Esophagus muscularis mucosa (tissue), 4 donors: Measurements from ENCODE around the gene MAP1LC3B2. TPM values are rescaled to one million over a fixed set of nuclear protein-coding genes. Genes with fewer than 3 reads are reported as not detected.

Experiments
- DNase-seq: peaks from one replicate; pipeline ENCODE4 v3.0.0-alpha.2; 2017; ENCODE audit errors: extremely low spot score
- H3K27ac ChIP-seq, 4 donors: fragments of 200-600 bp; sonication (generic); replicated peaks in 1 of 4; 1 replicate in 3 of 4; 2 replicates in 1 of 4; pipeline ENCODE4 v1.5.1; 2016 to 2019; ENCODE audit warnings: mild to moderate bottlenecking in 1 of 4
- H3K27me3 ChIP-seq, 4 donors: fragments of 200-600 bp; sonication (generic); one replicate each; pipeline versions ENCODE4 v1.5.1 to v1.6.0; 2016 to 2019
- H3K36me3 ChIP-seq, 4 donors: fragments of 200-600 bp; sonication (generic); one replicate each; pipeline ENCODE4 v1.5.1; 2016 to 2019
- H3K4me1 ChIP-seq, 4 donors: fragments of 200-600 bp; sonication (generic); one replicate each; pipeline ENCODE4 v1.5.1; 2016 to 2019
- H3K4me3 ChIP-seq, 4 donors: fragments of 200-600 bp; sonication (generic); 1 replicate in 2 of 4; 2 replicates in 2 of 4; pipeline ENCODE4 v1.5.1; 2016 to 2019; ENCODE audit warnings: mild to moderate bottlenecking in 4 of 4, moderate library complexity in 1 of 4
- H3K9me3 ChIP-seq, 4 donors: fragments of 200-600 bp; sonication (generic); 1 replicate in 3 of 4; 2 replicates in 1 of 4; pipeline ENCODE4 v1.5.1; 2016 to 2019
- CTCF ChIP-seq, 3 experiments: fragments of 200-600 bp in 2 of 3; fragments of 450-650 bp in 1 of 3; sonication (generic) in 2 of 3; IDR thresholded peaks; one replicate each; pipeline ENCODE4 v1.5.1; 2017 to 2019; ENCODE audit warnings: antibody characterized with exemption in 3 of 3, mild to moderate bottlenecking in 2 of 3, moderate library complexity in 1 of 3
- EP300 ChIP-seq: sonication (generic); formaldehyde crosslinking; IDR thresholded peaks from one replicate; pipeline ENCODE4 v1.6.1; 2017; ENCODE audit warnings: antibody characterized with exemption
- POLR2A ChIP-seq: fragments of 450-650 bp; IDR thresholded peaks from one replicate; pipeline ENCODE4 v1.6.1; 2017; ENCODE audit warnings: antibody characterized with exemption, moderate library complexity, mild to moderate bottlenecking, low read depth
- POLR2AphosphoS5 ChIP-seq, 2 donors: sonication (generic); formaldehyde crosslinking; IDR thresholded peaks; one replicate each; pipeline ENCODE4 v1.6.1; 2017; ENCODE audit warnings: antibody characterized with exemption in 2 of 2
- WGBS: methylation state at CpG from one replicate; pipeline ENCODE4 v1.1.5; 2018; 5-methylcytosine and 5-hydroxymethylcytosine counted together
- intact Hi-C: fragments of 100-400 bp; cut with DNase I; formaldehyde crosslinking; loops from one replicate; pipeline ENCODE4 v1.15.1; 2023
- total RNA-seq, 4 donors: library from RNA; depleted of rRNA; stranded (reverse); fragments of >200 nt; gene quantifications; one replicate each; pipeline versions ENCODE4 v1.1.0 to v1.2.1, GENCODE V29; 2016

MAP1LC3B2 gene
- total RNA-seq, 4 donors from 2014 or later: 0.83 to 3.0 (median 1.8) TPM; not detected in 1

- Histone ChIP-seq H3K27ac (peak overlapping the region in 3 of 4 donors; percentile 85 to 89 (median 87)), H3K36me3 (no peaks in the 10 kb centered on the region), H3K4me3 (no peak overlapping the region), H3K27me3 (no peaks in the 10 kb centered on the region), H3K4me1 (peaks cover 26 to 48% (median 41%) of the 10 kb centered on the region in 4 donors), H3K9me3 (no peaks in the 10 kb centered on the region)
- no peak for TF ChIP-seq EP300
- no peak for TF ChIP-seq POLR2AphosphoS5 (IDR thresholded peaks at IDR 0.05)
- TF ChIP-seq POLR2A: no peak
- intact Hi-C loops: loop anchor here (2.0 to 10.0 kb wide), 3 partner anchors 143 to 321 kb away; partner anchors contain the start of gene MED13L
- WGBS: 56% methylated on average over 1 of the region's 1 CpG
- DNase-seq: no peak
These were observed 38.7 kb downstream of the MAP1LC3B2 start for GRCh38 chr12:116597886-116598285.

DNA sequence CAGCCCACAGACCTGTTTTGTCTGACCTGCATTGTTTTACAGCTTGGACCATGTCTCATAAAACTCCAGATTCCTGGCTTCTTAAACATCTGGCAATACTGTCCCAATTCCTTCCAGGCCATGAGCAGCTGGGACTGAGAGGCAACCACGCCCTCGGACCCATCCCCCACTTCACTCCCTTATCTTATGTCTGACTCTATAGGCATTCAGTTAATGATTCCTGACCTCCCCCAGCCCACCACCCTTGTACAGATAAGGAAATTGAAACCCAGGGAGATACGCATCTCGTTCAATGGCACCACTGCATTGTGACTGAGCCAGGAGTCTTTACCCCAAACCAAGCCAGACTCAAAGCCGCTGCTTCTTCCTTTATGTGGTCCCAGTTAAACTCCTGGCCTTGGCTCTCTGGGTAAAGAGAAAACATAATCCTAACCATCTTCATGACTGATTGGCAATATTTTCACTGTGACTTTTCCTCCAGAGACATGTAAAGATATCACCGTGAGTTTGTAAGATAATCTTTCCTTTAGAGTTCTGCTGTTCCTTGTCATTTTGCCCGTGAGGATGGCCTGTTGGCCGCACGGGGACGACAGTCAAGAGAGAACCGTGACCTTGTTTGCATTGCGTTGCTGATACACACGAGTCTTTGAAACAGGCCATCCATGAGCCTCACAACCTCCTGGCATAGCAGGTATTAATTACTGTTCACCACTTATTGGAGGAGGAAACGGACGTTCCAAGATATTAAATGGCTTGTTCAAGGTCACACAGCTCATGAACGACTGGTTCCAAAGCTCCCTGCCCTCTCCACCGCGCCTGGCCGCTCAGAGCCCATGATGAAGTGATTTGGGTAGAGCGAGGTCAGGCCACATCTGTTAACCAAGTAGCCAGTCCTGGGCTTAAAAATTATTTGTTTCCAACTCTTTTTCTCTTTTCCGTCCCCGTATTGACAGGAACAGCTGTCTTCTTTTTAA, 39.4 kb downstream of the MAP1LC3B2 start:
- TF ChIP-seq POLR2A (no peak), POLR2AphosphoS5 (IDR thresholded peaks at IDR 0.05) (no peak)
- DNase-seq: no peak
- WGBS: 65% methylated on average over 20 of the region's 22 CpGs
- H3K4me3 ChIP-seq: peak overlapping the region; percentile 44 to 53 (median 48)
- H3K27me3 ChIP-seq: no peaks in the 10 kb centered on the region
- intact Hi-C loops: loop anchor here (2.0 to 10.0 kb wide), 3 partner anchors 144 to 322 kb away; partner anchors contain the start of gene MED13L
- peak overlapping the region; percentile 85 to 89 (median 86) for H3K27ac ChIP-seq
- H3K4me1 ChIP-seq: peaks cover 25 to 45% (median 39%) of the 10 kb centered on the region in 4 donors
- H3K36me3 ChIP-seq: no peaks in the 10 kb centered on the region
- H3K9me3 ChIP-seq: no peaks in the 10 kb centered on the region

GRCh38 chr12:116599285-116600136, 40.3 kb downstream of the MAP1LC3B2 start:
- H3K9me3 ChIP-seq: no peaks in the 10 kb centered on the region
- peak overlapping the region; percentile 44 to 53 (median 48) for H3K4me3 ChIP-seq
- no peaks in the 10 kb centered on the region for H3K36me3 ChIP-seq
- peak; percentile 96 for DNase-seq
- H3K27ac ChIP-seq: peak overlapping the region; percentile 85 to 89 (median 86)
- H3K27me3 ChIP-seq: no peaks in the 10 kb centered on the region
- intact Hi-C loops: loop anchor here (2.0 to 10.0 kb wide), 5 partner anchors 145 to 602 kb away; partner anchors contain the start of gene MED13L
- 7% methylated on average over 24 of the region's 30 CpGs for WGBS
- H3K4me1 ChIP-seq: peaks cover 28 to 43% (median 36%) of the 10 kb centered on the region in 4 donors
- TF ChIP-seq CTCF (IDR thresholded peaks at IDR 0.05): peak; percentile 58 to 80 (median 77)
- TF ChIP-seq EP300: peak; percentile 49
- no peak for TF ChIP-seq POLR2A
- peak; percentile 68 to 79 for TF ChIP-seq POLR2AphosphoS5 (IDR thresholded peaks at IDR 0.05)

DNA sequence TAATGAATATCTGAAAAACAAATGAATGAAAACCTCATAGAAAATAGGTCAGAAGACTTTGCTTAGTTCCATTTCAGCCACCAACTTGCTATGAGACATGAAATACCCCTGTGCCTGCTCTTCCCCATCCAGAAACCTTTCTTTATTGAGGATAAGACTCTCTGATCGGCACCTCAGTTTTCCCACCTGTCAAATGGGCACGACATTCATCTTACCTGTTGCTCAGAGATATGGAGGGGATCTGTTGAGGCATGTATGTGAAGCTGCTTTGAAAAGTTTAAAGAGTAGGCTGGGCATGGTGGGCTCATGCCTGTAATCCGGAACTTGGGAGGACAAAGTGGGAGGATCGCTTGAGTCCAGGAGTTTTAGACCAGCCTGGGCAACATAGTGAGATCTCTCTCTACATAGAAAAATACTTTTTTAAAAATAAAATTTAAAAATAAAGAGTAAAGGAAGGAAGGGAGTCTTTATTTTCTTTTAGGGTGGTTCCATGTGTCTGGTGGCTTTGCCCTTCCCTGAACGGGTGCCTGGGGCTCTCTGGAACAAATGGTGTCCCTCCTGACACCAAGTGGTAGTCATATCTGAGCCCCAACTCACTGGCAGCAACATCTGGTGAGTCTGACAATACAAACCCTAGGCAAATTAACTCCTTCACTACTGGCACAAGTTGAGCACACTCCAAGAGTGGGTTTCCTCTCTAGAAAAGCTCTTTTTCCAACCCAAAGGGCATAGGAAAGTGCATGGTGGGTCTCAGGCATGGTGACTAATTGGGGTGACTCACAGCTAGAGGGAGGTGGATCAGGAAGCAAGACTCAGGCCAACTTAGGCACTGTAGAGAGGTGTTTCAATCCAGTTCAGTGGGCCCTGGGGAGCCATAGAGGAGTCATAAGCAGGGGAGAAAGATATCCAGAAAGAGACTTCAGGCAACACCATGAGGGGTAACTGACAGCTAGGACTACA, 42.1 kb downstream of the MAP1LC3B2 start:
- no peak for TF ChIP-seq CTCF (IDR thresholded peaks at IDR 0.05)
- no peak for TF ChIP-seq POLR2AphosphoS5 (IDR thresholded peaks at IDR 0.05)
- TF ChIP-seq EP300: no peak
- no peak for TF ChIP-seq POLR2A
- Histone ChIP-seq H3K36me3 (no peaks in the 10 kb centered on the region), H3K4me3 (no peak overlapping the region), H3K4me1 (peaks cover 20 to 39% (median 31%) of the 10 kb centered on the region in 4 donors), H3K9me3 (no peaks in the 10 kb centered on the region), H3K27me3 (no peaks in the 10 kb centered on the region), H3K27ac (peak overlapping the region in 2 of 4 donors; percentile 14 to 89)
- DNase-seq: no peak
- 92% methylated on average over 5 of the region's 5 CpGs for WGBS
- intact Hi-C loops: loop anchor here (5.0 kb wide), 2 partner anchors 589 to 604 kb away; no protein-coding TSS in a partner anchor
